ENCODE results near the gene AOC3.
"Not testable (repeated sequence)": the region's sequence is repeated elsewhere in the genome, so short reads cannot be mapped to it uniquely, and the experiment has no call there.

AOC3 gene

GRCh38 chr17:42867694-42868261, 16.8 kb downstream of the AOC3 start:
- DNase-seq, result not testable (repeated sequence)

- no peak for DNase-seq
Observed at GRCh38 chr17:42868338-42868737, 17.3 kb downstream of the AOC3 start.

- no peak for DNase-seq
Observed at GRCh38 chr17:42871647-42872046, 20.6 kb downstream of the AOC3 start.

GRCh38 chr17:42872251-42872965, 21.4 kb downstream of the AOC3 start:
- no peak for DNase-seq

- no peak for DNase-seq
Observed at GRCh38 chr17:42873315-42873714, 22.3 kb downstream of the AOC3 start.

GRCh38 chr17:42873932-42874695, 23.1 kb downstream of the AOC3 start:
- not testable (repeated sequence) for DNase-seq

- no peak for DNase-seq
Observed at GRCh38 chr17:42877037-42877436, 26.0 kb downstream of the AOC3 start.

GRCh38 chr17:42878123-42878880, 27.3 kb downstream of the AOC3 start:
- DNase-seq, result no peak

- DNase-seq, result no peak
Observed at GRCh38 chr17:42878924-42879595, 28.1 kb downstream of the AOC3 start.

GRCh38 chr17:42879596-42879985, 28.6 kb downstream of the AOC3 start:
- DNase-seq, result peak; percentile 7

- no peak for DNase-seq
Observed at GRCh38 chr17:42880776-42881310, 29.8 kb downstream of the AOC3 start.

- DNase-seq, result not testable (repeated sequence)
Observed at GRCh38 chr17:42881706-42882105, 30.7 kb downstream of the AOC3 start.

GRCh38 chr17:42882166-42882565, 31.2 kb downstream of the AOC3 start:
- DNase-seq, result no peak

GRCh38 chr17:42883802-42884558, 33.0 kb downstream of the AOC3 start:
- DNase-seq, result no peak

GRCh38 chr17:42885806-42886205, 34.8 kb downstream of the AOC3 start:
- not testable (repeated sequence) for DNase-seq

- no peak for DNase-seq
Observed at GRCh38 chr17:42886283-42887176, 35.5 kb downstream of the AOC3 start.

- DNase-seq, result no peak
Observed at GRCh38 chr17:42889809-42890208, 38.8 kb downstream of the AOC3 start.

- DNase-seq, result no peak
Observed at GRCh38 chr17:42891539-42892152, 40.6 kb downstream of the AOC3 start.

- DNase-seq, result no peak
Observed at GRCh38 chr17:42893359-42893758, 42.4 kb downstream of the AOC3 start.
